HepG2 (cell line): ENCODE results near the gene TPBGL. TPM values are rescaled to one million over a fixed set of nuclear protein-coding genes. Genes with fewer than 3 reads are reported as not detected.
A peak's percentile ranks its signal among the peaks of the same experiment; 100 is the strongest.

Experiments used
- GABPA ChIP-seq, 2 experiments: IDR thresholded peaks; 2 replicates each; pipeline ENCODE4 v1.6.1; 2011 to 2016; ENCODE audit warnings: low read depth in 2 of 2, low read length in 1 of 2, missing biosample characterization in 1 of 2, missing genetic modification characterization in 1 of 2
- IRF9 ChIP-seq: sonication (generic); formaldehyde crosslinking; IDR thresholded peaks from 2 replicates; pipeline ENCODE4 v1.8.0; 2022; ENCODE audit warnings: missing genetic modification reagents, mild to moderate bottlenecking, borderline replicate concordance
- KAT8 ChIP-seq: IDR thresholded peaks from 2 replicates; pipeline ENCODE4 v1.6.1; 2016; ENCODE audit warnings: missing genetic modification reagents, missing compliant biosample characterization
- KDM5B ChIP-seq: sonication (generic); formaldehyde crosslinking; IDR thresholded peaks from 2 replicates; pipeline ENCODE4 v1.4.0; 2020; ENCODE audit warnings: missing genetic modification reagents, mild to moderate bottlenecking, borderline replicate concordance
- KLF12 ChIP-seq: sonication (generic); formaldehyde crosslinking; IDR thresholded peaks from 2 replicates; pipeline ENCODE4 v1.4.0; 2020; ENCODE audit warnings: missing genetic modification reagents, borderline replicate concordance
- MEIS1 ChIP-seq: sonication (generic); formaldehyde crosslinking; IDR thresholded peaks from 2 replicates; pipeline ENCODE4 v1.9.0; 2021; ENCODE audit warnings: mild to moderate bottlenecking, missing genetic modification reagents, moderate library complexity, borderline replicate concordance
- NFATC3 ChIP-seq: sonication (generic); formaldehyde crosslinking; IDR thresholded peaks from 2 replicates; pipeline ENCODE4 v1.5.1; 2020; ENCODE audit warnings: mild to moderate bottlenecking, missing genetic modification reagents
- NRL ChIP-seq: sonication (generic); formaldehyde crosslinking; IDR thresholded peaks from 2 replicates; pipeline ENCODE4 v1.5.0; 2020; ENCODE audit warnings: missing genetic modification reagents, mild to moderate bottlenecking, moderate library complexity, borderline replicate concordance
- PAF1 ChIP-seq: IDR thresholded peaks from 2 replicates; pipeline ENCODE4 v1.6.1; 2016; ENCODE audit warnings: missing genetic modification reagents, missing compliant biosample characterization
- RAD21 ChIP-seq: fragments of 450-650 bp; formaldehyde crosslinking; IDR thresholded peaks from 2 replicates; pipeline ENCODE4 v1.5.0; 2020; ENCODE audit warnings: mild to moderate bottlenecking
- SP1 ChIP-seq, 2 experiments: fragments of 450-650 bp in 1 of 2; sonication (generic) in 1 of 2; formaldehyde crosslinking in 1 of 2; IDR thresholded peaks; 2 replicates each; pipeline versions ENCODE4 v1.4.0 to v1.6.1; 2016 to 2020; ENCODE audit warnings: missing genetic modification reagents in 1 of 2
- TOE1 ChIP-seq: sonication (generic); formaldehyde crosslinking; IDR thresholded peaks from 2 replicates; pipeline ENCODE4 v1.4.0; 2020; ENCODE audit warnings: mild to moderate bottlenecking, missing genetic modification reagents
- XBP1 ChIP-seq: sonication (generic); formaldehyde crosslinking; IDR thresholded peaks from 2 replicates; pipeline ENCODE4 v1.5.0; 2020; ENCODE audit warnings: missing genetic modification reagents
- ZNF124 ChIP-seq: sonication (generic); formaldehyde crosslinking; IDR thresholded peaks from 2 replicates; pipeline ENCODE4 v1.4.0; 2020; ENCODE audit warnings: missing genetic modification reagents
- ZNF335 ChIP-seq: sonication (generic); formaldehyde crosslinking; IDR thresholded peaks from 2 replicates; pipeline ENCODE4 v1.4.0; 2020; ENCODE audit warnings: missing genetic modification reagents
- ZNF589 ChIP-seq: sonication (generic); formaldehyde crosslinking; conservative IDR thresholded peaks from 2 replicates; pipeline ENCODE4 v1.8.0; 2022; ENCODE audit warnings: mild to moderate bottlenecking, moderate library complexity, missing genetic modification reagents
- ZNF639 ChIP-seq: conservative IDR thresholded peaks from 2 replicates; pipeline ENCODE4 v1.6.1; 2018; ENCODE audit warnings: missing genetic modification reagents
- ZNF788 ChIP-seq: sonication (generic); formaldehyde crosslinking; IDR thresholded peaks from 2 replicates; pipeline ENCODE4 v1.5.0; 2020; ENCODE audit warnings: mild to moderate bottlenecking, missing genetic modification reagents, borderline replicate concordance
- polyA plus RNA-seq, 8 experiments: library from polyadenylated mRNA; depleted of rRNA in 3 of 8; stranded (reverse) in 7 of 8; unstranded in 1 of 8; fragments of >200 nt; fragmentation: Illumina TruSeq in 4 of 8; extraction: Trizol in 4 of 8; gene quantifications; 2 replicates each; pipeline versions ENCODE4 v1.2.1 to v1.2.3, GENCODE V29; 2011 to 2016; ENCODE audit warnings: low read depth in 4 of 8, missing spikeins in 1 of 8, mixed read lengths in 1 of 8; ENCODE audit not compliant: insufficient read depth in 1 of 8
- total RNA-seq, 5 experiments: library from RNA; depleted of rRNA; stranded (reverse); fragments of >200 nt; fragmentation: Illumina TruSeq; extraction: Trizol; gene quantifications; 2 replicates each; pipeline ENCODE4 v1.2.3, GENCODE V29; 2016; ENCODE audit warnings: low read depth in 1 of 5
- TF ChIP-seq, protein P1 (sequence below): sonication (generic); formaldehyde crosslinking; conservative IDR thresholded peaks from 2 replicates; pipeline ENCODE4 v1.8.0; 2022; ENCODE audit warnings: mild to moderate bottlenecking, moderate library complexity, missing genetic modification reagents
- TF ChIP-seq, protein P2 (sequence below): sonication (generic); formaldehyde crosslinking; IDR thresholded peaks from 2 replicates; pipeline ENCODE4 v1.5.0; 2020; ENCODE audit warnings: mild to moderate bottlenecking, missing genetic modification reagents

The TPBGL gene
- total and polyA plus RNA-seq, 2 of the 13 experiments (the other 11 are each of a cell fraction or from before 2014, with no cell fraction given) = not detected

DNA sequence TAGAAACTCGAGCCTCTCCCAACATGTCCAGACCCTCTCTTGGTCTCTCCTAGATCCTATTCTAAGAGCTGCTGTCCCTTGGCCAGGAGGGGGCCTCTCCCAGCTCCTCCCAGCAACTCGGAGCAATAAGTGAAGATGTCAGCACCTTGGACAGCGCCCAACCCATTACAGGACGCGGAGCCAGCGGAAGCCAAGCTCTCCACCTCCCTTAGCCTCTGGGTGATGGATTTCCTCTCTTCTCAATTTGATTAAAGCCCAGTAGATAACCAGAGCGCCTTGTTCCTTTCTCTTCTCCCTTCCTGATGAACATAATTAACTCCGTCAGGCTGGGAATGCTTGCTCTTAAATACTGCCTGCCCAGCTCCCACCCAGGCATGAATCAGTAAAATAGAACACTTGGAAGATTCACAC, 26.2 kb upstream of the TPBGL start (continued):
- TF ChIP-seq NRL (CRISPR knock-in tag) = peak; percentile 61; the same call in 1 of the 2 replicates
- TF ChIP-seq PAF1 (CRISPR knock-in tag) = no peak
- TF ChIP-seq, protein P1, sequence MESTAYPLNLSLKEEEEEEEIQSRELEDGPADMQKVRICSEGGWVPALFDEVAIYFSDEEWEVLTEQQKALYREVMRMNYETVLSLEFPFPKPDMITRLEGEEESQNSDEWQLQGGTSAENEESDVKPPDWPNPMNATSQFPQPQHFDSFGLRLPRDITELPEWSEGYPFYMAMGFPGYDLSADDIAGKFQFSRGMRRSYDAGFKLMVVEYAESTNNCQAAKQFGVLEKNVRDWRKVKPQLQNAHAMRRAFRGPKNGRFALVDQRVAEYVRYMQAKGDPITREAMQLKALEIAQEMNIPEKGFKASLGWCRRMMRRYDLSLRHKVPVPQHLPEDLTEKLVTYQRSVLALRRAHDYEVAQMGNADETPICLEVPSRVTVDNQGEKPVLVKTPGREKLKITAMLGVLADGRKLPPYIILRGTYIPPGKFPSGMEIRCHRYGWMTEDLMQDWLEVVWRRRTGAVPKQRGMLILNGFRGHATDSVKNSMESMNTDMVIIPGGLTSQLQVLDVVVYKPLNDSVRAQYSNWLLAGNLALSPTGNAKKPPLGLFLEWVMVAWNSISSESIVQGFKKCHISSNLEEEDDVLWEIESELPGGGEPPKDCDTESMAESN (CRISPR knock-in tag) = peak; percentile 98
- peak; percentile 91 for TF ChIP-seq ZNF335 (CRISPR knock-in tag)
- peak; percentile 51 for TF ChIP-seq RAD21 (CRISPR knock-in tag)
- TF ChIP-seq KAT8 = peak; percentile 81
- no peak for TF ChIP-seq SP1 (IDR thresholded peaks at IDR 0.05)
- TF ChIP-seq SP1 (CRISPR knock-in tag; IDR thresholded peaks at IDR 0.05) = peak; percentile 41; the same call in 1 of the 2 replicates
- TF ChIP-seq, protein P2, sequence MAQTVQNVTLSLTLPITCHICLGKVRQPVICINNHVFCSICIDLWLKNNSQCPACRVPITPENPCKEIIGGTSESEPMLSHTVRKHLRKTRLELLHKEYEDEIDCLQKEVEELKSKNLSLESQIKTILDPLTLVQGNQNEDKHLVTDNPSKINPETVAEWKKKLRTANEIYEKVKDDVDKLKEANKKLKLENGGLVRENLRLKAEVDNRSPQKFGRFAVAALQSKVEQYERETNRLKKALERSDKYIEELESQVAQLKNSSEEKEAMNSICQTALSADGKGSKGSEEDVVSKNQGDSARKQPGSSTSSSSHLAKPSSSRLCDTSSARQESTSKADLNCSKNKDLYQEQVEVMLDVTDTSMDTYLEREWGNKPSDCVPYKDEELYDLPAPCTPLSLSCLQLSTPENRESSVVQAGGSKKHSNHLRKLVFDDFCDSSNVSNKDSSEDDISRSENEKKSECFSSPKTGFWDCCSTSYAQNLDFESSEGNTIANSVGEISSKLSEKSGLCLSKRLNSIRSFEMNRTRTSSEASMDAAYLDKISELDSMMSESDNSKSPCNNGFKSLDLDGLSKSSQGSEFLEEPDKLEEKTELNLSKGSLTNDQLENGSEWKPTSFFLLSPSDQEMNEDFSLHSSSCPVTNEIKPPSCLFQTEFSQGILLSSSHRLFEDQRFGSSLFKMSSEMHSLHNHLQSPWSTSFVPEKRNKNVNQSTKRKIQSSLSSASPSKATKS (CRISPR knock-in tag) = no peak
- TF ChIP-seq ZNF788 (CRISPR knock-in tag) = peak; percentile 60; the same call in 1 of the 2 replicates
- peak; percentile 82; the same call in 1 of the 2 replicates for TF ChIP-seq IRF9 (CRISPR knock-in tag)
- TF ChIP-seq NFATC3 (CRISPR knock-in tag) = peak; percentile 66; the same call in 1 of the 2 replicates
- TF ChIP-seq ZNF124 = peak; percentile 97
- peak; percentile 83; the same call in 1 of the 2 replicates for TF ChIP-seq XBP1
- no peak for TF ChIP-seq GABPA (IDR thresholded peaks at IDR 0.05; ENCODE audit: low read depth, low read length)
- peak; percentile 34; the same call in 1 of the 2 replicates for TF ChIP-seq GABPA (CRISPR knock-in tag; IDR thresholded peaks at IDR 0.05; ENCODE audit: low read depth)
- TF ChIP-seq KDM5B (CRISPR knock-in tag) = peak; percentile 76; the same call in 1 of the 2 replicates
- TF ChIP-seq TOE1 (CRISPR knock-in tag) = peak; percentile 94; the same call in 1 of the 2 replicates
- TF ChIP-seq ZNF589 (CRISPR knock-in tag) = peak; percentile 85
- TF ChIP-seq MEIS1 (CRISPR knock-in tag) = 0 out of 2 replicates have a peak, but pooled peaks have one; percentile 41
- peak; percentile 89 for TF ChIP-seq KLF12 (CRISPR knock-in tag)
- peak; percentile 85; the same call in 1 of the 2 replicates for TF ChIP-seq ZNF639 (CRISPR knock-in tag)
